Measurements from ENCODE around the gene PADI2.

PADI2 gene

GRCh38 chr1:17139637-17140036, 20.4 kb upstream of the PADI2 start:
- DNase-seq (ENCODE audit: low spot score), result no peak

GRCh38 chr1:17137441-17137840, 18.2 kb upstream of the PADI2 start:
- no peak for DNase-seq (ENCODE audit: low spot score)

- DNase-seq (ENCODE audit: low spot score), result no peak
Observed at GRCh38 chr1:17136936-17137335, 17.7 kb upstream of the PADI2 start.

- DNase-seq (ENCODE audit: low spot score), result no peak
Observed at GRCh38 chr1:17136145-17136544, 16.9 kb upstream of the PADI2 start.

- DNase-seq (ENCODE audit: low spot score), result no peak
Observed at GRCh38 chr1:17135530-17135929, 16.3 kb upstream of the PADI2 start.

GRCh38 chr1:17134724-17135123, 15.5 kb upstream of the PADI2 start:
- no peak for DNase-seq (ENCODE audit: low spot score)

GRCh38 chr1:17134034-17134433, 14.8 kb upstream of the PADI2 start:
- DNase-seq (ENCODE audit: low spot score), result no peak

GRCh38 chr1:17130138-17130635, 10.9 kb upstream of the PADI2 start:
- DNase-seq (ENCODE audit: low spot score), result no peak

- peak; percentile 86 for DNase-seq (ENCODE audit: low spot score)
Observed at GRCh38 chr1:17128361-17128760, 9.1 kb upstream of the PADI2 start.

- peak; percentile 87 for DNase-seq (ENCODE audit: low spot score)
Observed at GRCh38 chr1:17125756-17126237, 6.5 kb upstream of the PADI2 start.

- no peak for DNase-seq (ENCODE audit: low spot score)
Observed at GRCh38 chr1:17123196-17124045, 4.2 kb upstream of the PADI2 start.

- peak; percentile 43 for DNase-seq (ENCODE audit: low spot score)
Observed at GRCh38 chr1:17122521-17123164, 3.4 kb upstream of the PADI2 start.

- no peak for DNase-seq (ENCODE audit: low spot score)
Observed at GRCh38 chr1:17121881-17122280, 2.6 kb upstream of the PADI2 start.

- no peak for DNase-seq (ENCODE audit: low spot score)
Observed at GRCh38 chr1:17120962-17121837, 1.9 kb upstream of the PADI2 start.

GRCh38 chr1:17120481-17120877, 1.2 kb upstream of the PADI2 start:
- DNase-seq (ENCODE audit: low spot score), result no peak

GRCh38 chr1:17119773-17120480, 676 bp upstream of the PADI2 start:
- no peak for DNase-seq (ENCODE audit: low spot score)

GRCh38 chr1:17118706-17119075, 560 bp downstream of the PADI2 start:
- DNase-seq (ENCODE audit: low spot score), result no peak

- no peak for DNase-seq (ENCODE audit: low spot score)
Observed at GRCh38 chr1:17118268-17118667, 983 bp downstream of the PADI2 start.

GRCh38 chr1:17117451-17118265, 1.6 kb downstream of the PADI2 start:
- no peak for DNase-seq (ENCODE audit: low spot score)

GRCh38 chr1:17116643-17117042, 2.6 kb downstream of the PADI2 start:
- DNase-seq (ENCODE audit: low spot score), result no peak

- DNase-seq (ENCODE audit: low spot score), result no peak
Observed at GRCh38 chr1:17113963-17114362, 5.3 kb downstream of the PADI2 start.

Measured in LoVo (cell line).